Measurements from ENCODE around the gene ATG101.

Gene ATG101

GRCh38 chr12:52042706-52043385 is 26.9 kb upstream of the ATG101 start:
- DNase-seq: peak; percentile 71

GRCh38 chr12:52043386-52044212 is 26.2 kb upstream of the ATG101 start:
- peak; percentile 20 for DNase-seq

DNA sequence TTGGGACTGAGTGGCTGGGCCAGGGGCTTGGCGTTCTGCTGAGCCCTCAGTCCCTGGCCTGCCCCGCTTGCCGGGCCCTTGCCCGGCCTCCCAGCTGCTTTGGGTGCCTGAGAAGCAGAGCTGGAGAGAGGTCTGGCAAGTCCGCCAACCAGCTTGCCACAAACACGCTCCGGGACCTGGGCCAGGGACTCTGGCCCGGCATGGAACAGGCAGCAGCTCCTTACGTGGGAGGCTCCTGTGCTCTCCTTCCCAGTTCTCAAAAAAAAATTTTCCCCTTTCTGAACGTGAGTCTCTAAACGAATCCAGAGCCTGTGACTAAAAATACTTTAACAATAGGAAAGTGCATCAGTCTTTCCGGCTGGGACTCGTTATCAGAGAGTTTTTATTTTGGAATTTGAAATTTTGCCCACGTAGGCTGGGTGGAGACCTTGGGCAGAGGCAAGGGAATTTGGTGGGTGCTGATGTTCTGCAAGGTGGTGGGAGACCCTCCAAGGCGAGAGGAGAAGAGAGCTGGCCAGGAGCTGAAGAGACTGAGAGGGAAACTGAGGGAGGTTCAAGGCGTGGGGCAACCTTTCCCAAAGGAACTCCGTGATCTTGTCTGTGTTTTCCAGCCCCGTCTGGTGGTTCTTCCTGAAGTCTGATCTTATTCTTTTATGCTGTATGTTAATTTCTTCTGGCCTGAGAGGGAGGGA is 25.3 kb upstream of the ATG101 start:
- no peak for DNase-seq

DNA sequence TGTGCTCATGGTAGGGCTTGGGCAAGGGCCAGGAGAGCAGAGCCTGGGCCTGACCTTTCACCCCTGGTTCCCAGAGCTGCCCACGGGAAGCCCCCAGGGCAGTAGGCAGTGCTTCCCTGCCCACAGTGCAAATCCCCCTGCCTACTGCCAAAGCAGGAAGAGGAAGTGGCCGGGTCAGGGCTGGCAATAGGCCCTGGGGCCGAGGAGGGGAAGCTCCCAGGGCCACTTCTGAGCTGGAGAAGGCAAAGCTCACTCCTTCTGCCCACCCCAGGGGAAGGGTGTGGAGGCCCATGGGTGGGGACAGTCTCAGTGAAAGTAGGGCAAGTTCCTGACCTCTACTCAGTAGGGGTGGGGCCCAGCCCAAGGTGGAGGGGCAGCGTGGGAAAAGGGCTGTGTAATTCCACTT is 24.0 kb upstream of the ATG101 start:
- DNase-seq: no peak

DNA sequence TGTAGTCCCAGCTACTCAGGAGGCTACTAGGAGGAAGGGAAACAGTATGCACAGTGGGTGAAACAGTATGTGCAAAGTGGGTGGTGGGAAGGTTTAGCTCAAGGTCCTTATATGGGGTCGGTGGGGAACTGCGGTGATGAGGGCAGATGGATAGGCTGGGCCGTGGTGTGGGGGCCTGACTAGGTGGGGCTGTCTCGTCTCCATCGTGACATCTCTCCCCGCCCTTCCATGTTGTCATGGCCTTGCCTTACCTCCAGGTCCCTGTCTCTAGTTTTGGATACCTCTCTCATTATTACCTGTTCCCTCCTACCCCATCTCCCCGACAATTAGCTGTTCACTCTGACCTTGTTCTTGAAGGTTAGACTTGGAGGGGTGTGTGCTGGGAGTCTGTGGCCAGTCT is 22.9 kb upstream of the ATG101 start:
- DNase-seq: no peak

GRCh38 chr12:52049286-52049685 is 20.5 kb upstream of the ATG101 start:
- no peak for DNase-seq

DNA sequence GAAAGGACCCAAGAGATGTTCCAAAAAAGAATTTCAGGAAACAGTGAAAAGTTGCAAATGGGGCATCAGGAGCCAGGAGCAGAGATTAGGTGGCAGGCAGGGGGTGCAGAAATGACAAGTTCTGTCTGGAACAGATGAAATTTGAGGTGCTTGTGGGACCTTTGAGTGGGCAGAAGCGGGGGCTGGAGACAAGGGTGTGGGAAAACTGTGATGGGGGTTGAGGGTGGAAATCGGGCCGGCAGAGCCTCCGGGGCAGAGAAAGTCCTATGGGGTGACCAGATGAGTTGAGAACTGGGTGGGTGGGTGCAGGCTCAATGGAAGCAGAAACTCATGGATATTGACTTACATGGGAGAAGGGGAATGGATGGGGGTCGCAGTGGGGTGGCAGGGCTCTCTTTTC is 20.1 kb upstream of the ATG101 start:
- DNase-seq: no peak

- DNase-seq: no peak
Measured at GRCh38 chr12:52050116-52050757, 19.5 kb upstream of the ATG101 start.

GRCh38 chr12:52050758-52051541 is 18.8 kb upstream of the ATG101 start, which contains the start of gene NR4A1:
Gene NR4A1 (plus strand): TSS chr12:52051442. CDS start chr12:52054329, 2,887 bp downstream.
- peak; percentile 77 for DNase-seq

DNA sequence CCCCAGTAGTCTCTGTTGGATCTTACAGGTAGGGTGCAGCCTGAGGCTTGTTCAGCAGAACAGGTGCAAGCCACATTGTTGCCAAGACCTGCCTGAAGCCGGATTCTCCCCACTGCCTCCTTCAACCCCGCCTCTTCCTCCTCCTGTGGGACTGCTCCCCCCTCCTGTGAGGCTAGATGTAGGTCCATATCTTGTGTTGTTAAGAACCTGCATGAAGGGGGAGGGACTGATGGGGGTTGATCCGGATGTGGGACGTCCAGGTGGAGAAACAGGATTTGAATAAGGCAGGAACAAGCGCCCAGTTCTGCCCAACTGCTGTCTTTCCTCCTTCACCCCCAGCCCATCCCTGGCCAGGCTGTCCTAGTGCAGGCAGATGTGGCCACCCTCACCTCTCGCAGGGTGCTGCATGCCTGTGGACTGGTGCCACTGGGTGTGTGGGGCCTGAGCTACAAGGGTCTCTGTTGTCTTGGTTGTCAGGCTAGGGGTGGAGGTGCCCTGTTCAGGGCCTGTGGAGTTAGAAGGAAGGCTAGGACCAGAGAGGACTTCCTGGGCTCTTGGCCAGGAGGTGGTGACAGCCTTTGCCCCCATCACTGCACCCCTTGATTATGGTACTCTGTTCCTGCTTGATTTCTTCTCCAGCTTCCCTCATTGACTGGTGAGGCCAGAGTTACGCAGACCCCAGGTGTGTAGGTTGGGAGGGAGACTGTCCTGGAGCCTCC is 17.2 kb upstream of the ATG101 start:
- DNase-seq: no peak

DNA sequence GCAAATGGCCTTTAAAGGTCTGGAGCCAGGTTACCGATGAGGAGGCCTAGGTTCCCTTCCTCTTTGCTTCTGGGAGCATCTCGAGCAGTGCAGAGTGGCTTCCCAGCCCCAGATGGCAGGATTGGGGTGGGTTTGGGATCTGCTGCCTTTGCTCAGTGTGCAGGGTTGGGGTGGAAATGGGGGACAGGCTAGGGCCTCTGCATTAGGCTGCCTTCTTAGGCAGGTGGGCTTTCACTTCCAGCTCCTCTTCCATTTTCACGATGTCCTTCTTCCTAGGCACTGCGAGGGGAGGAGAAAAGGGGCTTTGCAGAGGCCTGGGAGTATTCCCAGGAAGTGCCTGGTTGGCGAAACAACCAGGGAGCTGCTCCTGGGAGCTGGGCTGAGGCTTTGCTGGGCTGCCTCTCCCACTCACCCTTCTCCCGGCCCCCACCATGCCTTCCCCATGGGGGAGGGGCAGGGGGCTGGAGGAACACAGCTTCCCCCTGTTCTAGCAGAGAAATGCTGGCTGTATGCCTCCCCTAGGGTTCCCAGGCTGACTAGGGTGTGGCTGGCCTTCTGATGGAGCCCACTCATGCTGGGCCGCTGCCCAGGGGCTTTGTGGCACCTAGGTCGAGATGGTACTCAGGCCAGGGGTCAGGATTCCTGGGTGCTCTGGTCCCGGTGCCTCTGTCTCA is 16.1 kb upstream of the ATG101 start:
- no peak for DNase-seq

DNA sequence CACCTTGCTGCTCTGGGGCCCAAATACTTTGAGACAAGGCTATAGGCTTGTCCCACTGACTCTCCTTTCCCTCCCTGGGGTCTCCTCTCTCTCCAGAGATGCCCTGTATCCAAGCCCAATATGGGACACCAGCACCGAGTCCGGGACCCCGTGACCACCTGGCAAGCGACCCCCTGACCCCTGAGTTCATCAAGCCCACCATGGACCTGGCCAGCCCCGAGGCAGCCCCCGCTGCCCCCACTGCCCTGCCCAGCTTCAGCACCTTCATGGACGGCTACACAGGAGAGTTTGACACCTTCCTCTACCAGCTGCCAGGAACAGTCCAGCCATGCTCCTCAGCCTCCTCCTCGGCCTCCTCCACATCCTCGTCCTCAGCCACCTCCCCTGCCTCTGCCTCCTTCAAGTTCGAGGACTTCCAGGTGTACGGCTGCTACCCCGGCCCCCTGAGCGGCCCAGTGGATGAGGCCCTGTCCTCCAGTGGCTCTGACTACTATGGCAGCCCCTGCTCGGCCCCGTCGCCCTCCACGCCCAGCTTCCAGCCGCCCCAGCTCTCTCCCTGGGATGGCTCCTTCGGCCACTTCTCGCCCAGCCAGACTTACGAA is 15.4 kb upstream of the ATG101 start:
- no peak for DNase-seq

- DNase-seq: no peak
Measured at GRCh38 chr12:52054833-52055730, 14.7 kb upstream of the ATG101 start.

GRCh38 chr12:52055731-52056711 is 13.8 kb upstream of the ATG101 start:
- DNase-seq: no peak

- DNase-seq: no peak
Measured at GRCh38 chr12:52056801-52057637, 12.8 kb upstream of the ATG101 start.

GRCh38 chr12:52057638-52058576 is 11.9 kb upstream of the ATG101 start:
- DNase-seq: no peak

Data from SHP77 treated with DMSO at 0.1 percent for 48 hours (cell line).